Testis (tissue), 3 donors: ENCODE data around the gene HOXA5. TPM values are rescaled to one million over a fixed set of nuclear protein-coding genes. Genes with fewer than 3 reads are reported as not detected.

Source experiments
- DNase-seq: peaks from one replicate; pipeline ENCODE4 v3.0.0-alpha.2; 2019
- H3K27ac ChIP-seq, 2 donors: fragments of 200-600 bp; sonication (generic); one replicate each; pipeline ENCODE4 v1.5.1; 2019
- H3K27me3 ChIP-seq: fragments of 200-600 bp; sonication (generic); one replicate; pipeline ENCODE4 v1.5.1; 2019
- H3K36me3 ChIP-seq: fragments of 200-600 bp; sonication (generic); one replicate; pipeline ENCODE4 v1.5.1; 2017; ENCODE audit warnings: low read depth; ENCODE audit errors: missing control alignments
- H3K4me1 ChIP-seq: fragments of 200-600 bp; sonication (generic); one replicate; pipeline ENCODE4 v1.5.1; 2019
- H3K4me3 ChIP-seq, 2 donors: fragments of 200-600 bp; sonication (generic); one replicate each; pipeline ENCODE4 v1.5.1; 2017 to 2019
- H3K9me3 ChIP-seq: fragments of 200-600 bp; sonication (generic); one replicate; pipeline ENCODE4 v1.5.1; 2017
- POLR2A ChIP-seq: fragments of 450-650 bp; IDR thresholded peaks from one replicate; pipeline ENCODE4 v1.6.1; 2017; ENCODE audit warnings: antibody characterized with exemption, mild to moderate bottlenecking, moderate library complexity
- WGBS, 2 donors: methylation state at CpG; one replicate each; pipeline ENCODE4 v1.1.5; 2018; 5-methylcytosine and 5-hydroxymethylcytosine counted together
- intact Hi-C: fragments of 100-400 bp; cut with DNase I; formaldehyde crosslinking; loops from one replicate; pipeline ENCODE4 v1.15.1; 2023; ENCODE audit warnings: low total_unique reads
- polyA plus RNA-seq: library from polyadenylated mRNA; stranded (reverse); fragments of 350-450 nt; fragmentation: Illumina TruSeq; extraction: RNeasy Lipid Tissue Mini Kit (QIAGEN cat#74804); gene quantifications from one replicate; pipeline ENCODE4 v1.2.3, GENCODE V29; 2014; ENCODE audit warnings: low read depth, low replicate concordance; ENCODE audit not compliant: insufficient read depth
- total RNA-seq, 2 donors: library from RNA; depleted of rRNA; stranded (reverse); fragments of >200 nt; gene quantifications; one replicate each; pipeline ENCODE4 v1.2.3, GENCODE V29; 2016
- TF ChIP-seq, protein P1 (sequence below), 3 experiments: fragments of 450-650 bp in 2 of 3; fragments of 200-600 bp in 1 of 3; sonication (generic) in 1 of 3; IDR thresholded peaks; one replicate each; pipeline ENCODE4 v1.5.1; 2016 to 2019; ENCODE audit warnings: antibody characterized with exemption in 3 of 3, mild to moderate bottlenecking in 2 of 3, moderate library complexity in 1 of 3

HOXA5 gene
- total and polyA plus RNA-seq, 3 donors from 2014 or later, result 0.63 to 7.6 TPM; not detected in 1

DNA sequence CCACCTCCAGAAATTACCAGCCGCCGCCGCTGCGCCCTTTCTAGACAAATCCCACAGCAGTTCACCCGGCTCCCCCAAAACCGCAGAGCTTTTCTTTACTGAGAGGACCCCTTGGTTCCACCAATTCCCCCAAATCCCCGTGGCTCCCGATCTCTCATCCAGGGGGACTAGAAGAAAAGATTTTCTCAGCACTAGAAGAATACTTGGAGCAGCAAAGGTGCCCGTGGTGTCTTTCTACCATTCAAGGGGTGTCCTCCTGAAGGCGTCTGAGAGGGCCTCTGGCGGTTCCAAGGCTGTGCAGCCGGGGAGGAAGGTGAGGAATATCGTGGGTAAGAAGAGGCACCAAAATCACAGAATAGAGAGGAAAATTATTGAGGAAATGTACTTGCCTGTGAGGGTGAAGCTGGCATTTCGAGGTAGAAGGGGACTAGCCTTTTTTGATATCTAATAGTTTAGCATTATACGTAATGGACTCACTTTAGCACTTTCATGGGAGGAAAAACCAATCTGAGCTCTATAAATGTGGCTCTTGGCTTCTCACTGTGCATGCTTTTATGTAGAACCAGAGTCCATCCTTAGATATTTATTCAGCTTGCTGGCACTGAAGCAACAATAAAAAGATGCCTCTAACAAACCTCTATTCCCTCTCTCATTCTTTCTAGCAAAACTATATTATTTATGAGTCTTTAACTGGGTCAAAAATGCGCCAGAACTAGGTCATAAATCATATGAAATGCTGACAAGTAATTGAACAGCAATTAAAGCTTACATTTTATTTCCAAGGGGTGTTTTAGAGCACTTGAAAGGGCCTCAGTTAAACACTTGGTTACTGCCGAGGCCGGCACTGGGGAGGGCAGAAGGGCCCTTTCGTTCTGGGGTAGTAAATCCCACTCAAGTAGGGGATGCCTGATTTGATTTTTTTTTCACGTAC, 27.2 kb downstream of the HOXA5 start:
- TF ChIP-seq, protein P1, sequence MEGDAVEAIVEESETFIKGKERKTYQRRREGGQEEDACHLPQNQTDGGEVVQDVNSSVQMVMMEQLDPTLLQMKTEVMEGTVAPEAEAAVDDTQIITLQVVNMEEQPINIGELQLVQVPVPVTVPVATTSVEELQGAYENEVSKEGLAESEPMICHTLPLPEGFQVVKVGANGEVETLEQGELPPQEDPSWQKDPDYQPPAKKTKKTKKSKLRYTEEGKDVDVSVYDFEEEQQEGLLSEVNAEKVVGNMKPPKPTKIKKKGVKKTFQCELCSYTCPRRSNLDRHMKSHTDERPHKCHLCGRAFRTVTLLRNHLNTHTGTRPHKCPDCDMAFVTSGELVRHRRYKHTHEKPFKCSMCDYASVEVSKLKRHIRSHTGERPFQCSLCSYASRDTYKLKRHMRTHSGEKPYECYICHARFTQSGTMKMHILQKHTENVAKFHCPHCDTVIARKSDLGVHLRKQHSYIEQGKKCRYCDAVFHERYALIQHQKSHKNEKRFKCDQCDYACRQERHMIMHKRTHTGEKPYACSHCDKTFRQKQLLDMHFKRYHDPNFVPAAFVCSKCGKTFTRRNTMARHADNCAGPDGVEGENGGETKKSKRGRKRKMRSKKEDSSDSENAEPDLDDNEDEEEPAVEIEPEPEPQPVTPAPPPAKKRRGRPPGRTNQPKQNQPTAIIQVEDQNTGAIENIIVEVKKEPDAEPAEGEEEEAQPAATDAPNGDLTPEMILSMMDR (IDR thresholded peaks at IDR 0.05), result no peak
- no peak for TF ChIP-seq POLR2A
- Histone ChIP-seq H3K9me3 (no peaks in the 10 kb centered on the region), H3K36me3 (no peaks in the 10 kb centered on the region), H3K27ac (no peak overlapping the region), H3K27me3 (no peaks in the 10 kb centered on the region), H3K4me3 (no peak overlapping the region), H3K4me1 (no peaks in the 10 kb centered on the region)
- intact Hi-C loops, result no loop called here
- WGBS, 2 donors, result 40 to 50% methylated on average over 20 of the region's 20 CpGs
- no peak for DNase-seq

DNA sequence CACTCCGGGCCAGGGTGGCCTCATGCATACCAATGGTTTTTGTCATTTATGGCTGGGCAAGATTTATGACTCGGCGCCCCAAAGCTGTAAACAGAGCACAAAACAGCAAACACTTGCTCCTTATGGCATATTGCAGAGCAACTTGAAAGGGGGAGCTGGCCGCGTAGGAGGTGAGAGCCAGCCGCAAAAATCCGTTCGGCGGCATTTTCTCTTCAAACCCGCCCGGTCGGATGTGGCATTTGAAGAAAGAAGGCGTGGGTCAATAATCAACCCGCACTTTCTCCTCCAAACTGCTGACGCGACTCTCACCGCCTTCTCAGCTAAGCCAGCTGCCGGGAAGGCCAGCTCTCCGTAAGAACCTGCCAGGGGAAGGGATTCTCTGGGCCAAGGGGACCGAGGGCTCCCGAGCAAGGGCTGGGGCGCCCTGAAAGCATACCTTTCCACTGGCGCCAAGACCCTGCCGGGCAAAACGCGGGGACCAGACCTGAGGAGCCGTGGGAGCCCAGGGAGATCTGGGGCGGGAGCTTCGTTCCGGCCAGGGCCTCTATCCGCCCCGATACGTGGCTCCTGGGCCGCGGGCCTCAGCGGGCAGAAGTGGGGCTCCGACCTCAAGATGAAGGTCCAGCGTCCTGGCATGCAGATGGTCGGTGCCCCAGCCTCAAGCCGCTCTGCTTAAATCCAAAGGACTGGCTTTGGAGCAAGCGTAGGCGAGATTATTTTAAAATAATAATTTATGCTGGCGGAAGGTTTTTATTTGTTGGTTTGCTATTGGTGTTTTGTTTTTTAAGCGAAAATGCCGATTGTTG, 28.1 kb downstream of the HOXA5 start:
- no peaks in the 10 kb centered on the region for H3K9me3 ChIP-seq
- DNase-seq, result no peak
- no peak for TF ChIP-seq POLR2A
- TF ChIP-seq, protein P1 (IDR thresholded peaks at IDR 0.05), result no peak
- H3K36me3 ChIP-seq, result no peaks in the 10 kb centered on the region
- no peaks in the 10 kb centered on the region for H3K4me1 ChIP-seq
- H3K4me3 ChIP-seq, result no peak overlapping the region
- WGBS, 2 donors, result 10 to 16% methylated on average over 42 of the region's 45 CpGs
- H3K27ac ChIP-seq, result no peak overlapping the region
- intact Hi-C loops, result no loop called here
- no peaks in the 10 kb centered on the region for H3K27me3 ChIP-seq

DNA sequence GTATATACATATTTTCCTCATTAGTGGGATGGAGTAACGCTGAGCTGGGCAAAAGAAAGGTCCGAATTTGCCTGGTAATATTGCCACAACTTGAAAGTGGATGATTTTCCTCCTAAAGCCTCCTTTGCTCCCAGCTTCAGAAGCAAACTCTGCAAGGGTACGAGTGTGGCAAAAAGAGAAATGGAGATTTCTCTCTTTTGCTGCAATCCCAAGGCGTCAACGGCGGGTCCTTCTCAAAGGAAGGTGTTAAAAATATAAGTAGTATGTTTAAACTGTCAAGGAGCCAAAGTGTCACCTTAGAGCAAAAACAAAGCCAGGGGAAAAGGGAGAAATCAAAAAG, 28.6 kb downstream of the HOXA5 start:
- Histone ChIP-seq H3K27ac (no peak overlapping the region), H3K27me3 (no peaks in the 10 kb centered on the region), H3K9me3 (no peaks in the 10 kb centered on the region), H3K4me3 (no peak overlapping the region), H3K36me3 (no peaks in the 10 kb centered on the region), H3K4me1 (no peaks in the 10 kb centered on the region)
- intact Hi-C loops, result no loop called here
- no peak for DNase-seq
- WGBS, 2 donors, result 31 to 42% methylated on average over 6 of the region's 6 CpGs
- TF ChIP-seq, protein P1 (IDR thresholded peaks at IDR 0.05), result no peak
- no peak for TF ChIP-seq POLR2A

DNA sequence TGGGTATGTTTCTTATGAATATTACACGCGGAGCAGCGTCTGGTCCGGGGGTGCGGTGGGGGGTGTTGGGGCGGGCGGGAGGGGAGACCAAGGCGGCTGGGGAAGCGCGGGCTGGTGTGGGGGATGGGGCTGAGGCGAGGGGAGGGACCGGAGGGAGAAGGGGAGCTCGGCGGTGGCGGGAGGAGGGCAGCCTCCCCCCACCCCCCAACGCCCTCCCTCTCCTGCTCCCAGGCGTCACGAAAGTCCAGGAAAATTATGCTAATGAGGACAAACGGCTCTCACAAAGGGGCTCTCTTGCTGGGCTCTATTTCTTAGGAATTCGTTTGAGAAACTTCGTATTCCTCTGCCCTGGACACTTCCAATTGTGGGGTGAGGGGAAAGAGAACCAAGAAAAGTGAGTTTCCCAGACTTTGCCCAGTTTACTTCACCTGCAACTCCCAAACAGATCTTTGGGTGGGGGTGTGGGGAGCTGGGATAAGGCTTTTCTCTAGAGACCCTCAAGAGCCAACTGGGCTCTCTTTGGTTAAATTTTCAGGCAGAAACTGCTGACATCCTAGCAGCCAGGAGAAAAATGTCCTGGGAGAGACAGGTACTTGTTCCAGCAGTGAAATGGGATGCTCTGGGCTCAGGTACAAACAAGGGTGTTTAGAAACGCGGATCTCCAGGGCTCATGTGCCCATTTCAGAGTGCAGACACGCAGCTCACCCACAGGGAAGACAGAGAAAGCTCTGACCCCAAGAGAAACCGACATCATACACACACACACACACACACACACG, 29.3 kb downstream of the HOXA5 start:
- Histone ChIP-seq H3K27ac (no peak overlapping the region), H3K27me3 (no peaks in the 10 kb centered on the region), H3K4me1 (no peaks in the 10 kb centered on the region), H3K36me3 (no peaks in the 10 kb centered on the region), H3K4me3 (peak overlapping the region in 1 of 2 donors; percentile 48), H3K9me3 (no peaks in the 10 kb centered on the region)
- TF ChIP-seq, protein P1 (IDR thresholded peaks at IDR 0.05), result no peak
- no peak for TF ChIP-seq POLR2A
- intact Hi-C loops, result no loop called here
- WGBS, 2 donors, result 12 to 20% methylated on average over 19 to 26 of the region's 26 CpGs
- no peak for DNase-seq
